ENCODE data around the gene ADGRG1.

GRCh38 chr16:57668263-57668571, 39.8 kb downstream of the ADGRG1 start, which contains the start of gene ADGRG3:
- TF ChIP-seq CTCF (IDR thresholded peaks at IDR 0.05) (no peak), POLR2A (IDR thresholded peaks at IDR 0.05) (no peak), POLR2AphosphoS5 (IDR thresholded peaks at IDR 0.05) (no peak), EP300 (IDR thresholded peaks at IDR 0.05; ENCODE audit: low read depth) (no peak)

Measured in transverse colon (tissue), 4 donors.